ENCODE results near the gene C1orf216.

Gene C1orf216

DNA sequence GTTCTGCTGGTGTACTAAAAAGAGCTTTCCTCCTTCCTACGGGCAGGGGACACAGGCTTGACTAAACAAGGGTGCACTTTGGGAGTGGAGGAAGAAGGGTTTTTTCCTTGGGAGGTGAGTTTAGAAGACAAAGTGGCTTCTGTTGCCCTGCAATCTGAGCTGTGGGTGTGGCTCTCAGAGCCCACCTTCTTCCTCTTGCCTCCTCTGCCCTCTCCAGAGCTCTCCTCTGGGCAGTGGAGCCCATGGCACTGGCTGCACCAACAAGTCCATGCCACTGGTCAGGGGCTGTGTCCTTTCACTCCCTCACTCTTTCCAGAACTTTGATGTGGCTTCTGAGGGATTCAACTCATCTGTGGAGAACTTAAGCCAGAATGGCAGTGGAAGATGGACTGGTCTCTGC, 51.8 kb downstream of the C1orf216 start:
- no peak for DNase-seq (ENCODE audit: low read depth)
- H3K4me3 ChIP-seq (ENCODE audit: control insufficient read depth, low read depth, low read length) = no peak overlapping the region
- TF ChIP-seq, protein P1, sequence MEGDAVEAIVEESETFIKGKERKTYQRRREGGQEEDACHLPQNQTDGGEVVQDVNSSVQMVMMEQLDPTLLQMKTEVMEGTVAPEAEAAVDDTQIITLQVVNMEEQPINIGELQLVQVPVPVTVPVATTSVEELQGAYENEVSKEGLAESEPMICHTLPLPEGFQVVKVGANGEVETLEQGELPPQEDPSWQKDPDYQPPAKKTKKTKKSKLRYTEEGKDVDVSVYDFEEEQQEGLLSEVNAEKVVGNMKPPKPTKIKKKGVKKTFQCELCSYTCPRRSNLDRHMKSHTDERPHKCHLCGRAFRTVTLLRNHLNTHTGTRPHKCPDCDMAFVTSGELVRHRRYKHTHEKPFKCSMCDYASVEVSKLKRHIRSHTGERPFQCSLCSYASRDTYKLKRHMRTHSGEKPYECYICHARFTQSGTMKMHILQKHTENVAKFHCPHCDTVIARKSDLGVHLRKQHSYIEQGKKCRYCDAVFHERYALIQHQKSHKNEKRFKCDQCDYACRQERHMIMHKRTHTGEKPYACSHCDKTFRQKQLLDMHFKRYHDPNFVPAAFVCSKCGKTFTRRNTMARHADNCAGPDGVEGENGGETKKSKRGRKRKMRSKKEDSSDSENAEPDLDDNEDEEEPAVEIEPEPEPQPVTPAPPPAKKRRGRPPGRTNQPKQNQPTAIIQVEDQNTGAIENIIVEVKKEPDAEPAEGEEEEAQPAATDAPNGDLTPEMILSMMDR (conservative IDR thresholded peaks at IDR 0.05; ENCODE audit: control insufficient read depth, insufficient read depth, low read depth, low read length) = no peak

DNA sequence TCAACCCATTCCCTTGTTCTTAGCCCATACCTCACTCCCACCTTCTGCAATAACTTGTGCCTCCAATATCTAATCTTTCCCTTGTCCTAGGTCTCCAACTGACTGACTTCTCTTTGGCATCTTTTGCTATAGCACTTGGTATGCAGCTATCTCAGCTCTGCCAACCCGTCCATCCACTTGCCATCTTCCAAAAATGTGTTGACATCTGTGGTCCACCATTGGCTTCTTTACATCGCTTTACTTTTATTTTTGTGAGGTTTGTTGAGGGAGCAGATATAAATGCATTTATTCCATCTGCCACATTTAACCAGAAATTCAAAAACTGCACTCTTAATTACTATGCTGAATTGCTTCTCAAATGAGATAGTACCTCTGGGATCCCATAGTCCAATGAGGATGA, 52.5 kb downstream of the C1orf216 start:
- DNase-seq (ENCODE audit: low read depth) = no peak
- no peak overlapping the region for H3K4me3 ChIP-seq (ENCODE audit: control insufficient read depth, low read depth, low read length)
- TF ChIP-seq, protein P1 (conservative IDR thresholded peaks at IDR 0.05; ENCODE audit: control insufficient read depth, insufficient read depth, low read depth, low read length) = no peak

All from fibroblast of mammary gland (primary cell).